Aorta (tissue), 5 donors: ENCODE measurements around the gene SLC38A4. TPM values are rescaled to one million over a fixed set of nuclear protein-coding genes. Genes with fewer than 3 reads are reported as not detected.

Experiments
- ATAC-seq: fragments of 200-7000 bp; cut with Tn5 transposase; one replicate; pipeline ENCODE4 v1.9.1; 2022; ENCODE audit warnings: moderate library complexity; ENCODE audit not compliant: low FRiP score
- DNase-seq, 2 donors: peaks; one replicate each; pipeline ENCODE4 v3.0.0-alpha.2; 2020
- H3K27ac ChIP-seq, 2 donors: one replicate each; pipeline ENCODE4 v1.5.1; 2013; ENCODE audit warnings: low read length in 2 of 2, mild to moderate bottlenecking in 2 of 2, moderate library complexity in 2 of 2, control low read depth in 1 of 2, inconsistent platforms in 1 of 2, low read depth in 1 of 2
- H3K27me3 ChIP-seq, 2 donors: one replicate each; pipeline ENCODE4 v1.6.1; 2013; ENCODE audit warnings: control low read depth in 1 of 2, low read length in 1 of 2, mild to moderate bottlenecking in 1 of 2, moderate library complexity in 1 of 2; ENCODE audit not compliant: insufficient read depth in 2 of 2, control insufficient read depth in 1 of 2
- H3K36me3 ChIP-seq, 2 donors: one replicate each; pipeline ENCODE4 v1.6.1; 2013; ENCODE audit warnings: control low read depth in 1 of 2, low read length in 1 of 2, mild to moderate bottlenecking in 1 of 2; ENCODE audit not compliant: insufficient read depth in 2 of 2, control insufficient read depth in 1 of 2
- H3K4me1 ChIP-seq, 2 donors: one replicate each; pipeline ENCODE4 v1.6.1; 2013; ENCODE audit warnings: low read length in 2 of 2, control low read depth in 1 of 2, mild to moderate bottlenecking in 1 of 2, moderate library complexity in 1 of 2; ENCODE audit not compliant: insufficient read depth in 2 of 2, control insufficient read depth in 1 of 2
- H3K4me3 ChIP-seq, 2 donors: one replicate each; pipeline ENCODE4 v1.5.1; 2013; ENCODE audit warnings: low read length in 2 of 2, control low read depth in 1 of 2, mild to moderate bottlenecking in 1 of 2
- H3K9me3 ChIP-seq: one replicate; pipeline ENCODE4 v1.6.1; 2013; ENCODE audit warnings: mild to moderate bottlenecking, low read length; ENCODE audit not compliant: control insufficient read depth
- WGBS, 2 donors: extraction: QIAGEN DNeasy Blood & Tissue Kit; methylation state at CpG; one replicate each; pipeline ENCODE4 v1.1.7; 2013; 5-methylcytosine and 5-hydroxymethylcytosine counted together
- intact Hi-C, 2 donors: fragments of 100-400 bp; cut with DNase I; formaldehyde crosslinking; loops; one replicate each; pipeline versions ENCODE4 v1.14.2 to v1.15.0; 2022
- polyA plus RNA-seq, 2 donors: library from polyadenylated mRNA; stranded (reverse); fragments of 200-250 nt; gene quantifications; one replicate each; pipeline ENCODE4 v1.2.3, GENCODE V29; 2013
- total RNA-seq, 2 donors: library from RNA; stranded (reverse); fragmentation: NEBNext Ultra II Directional; extraction: Animal tissue kit (Norgen Biotek cat#: 25700); gene quantifications; one replicate each; pipeline ENCODE4 v1.2.1, GENCODE V29; 2021
- donor health status: healthy with polysubstance abuse.
- donor health status: Bipolar disorder and iron deficiency.
- donor health status: DM: no; HTN: no; CAD: no.
- donor health status: DM: no; HTN: no; CAD: no.
- donor health status: DM: yes; HTN: yes; CAD: no.

SLC38A4 gene
- total and polyA plus RNA-seq, 4 donors, result 0.03 to 0.65 (median 0.12) TPM; not detected in 1

DNA sequence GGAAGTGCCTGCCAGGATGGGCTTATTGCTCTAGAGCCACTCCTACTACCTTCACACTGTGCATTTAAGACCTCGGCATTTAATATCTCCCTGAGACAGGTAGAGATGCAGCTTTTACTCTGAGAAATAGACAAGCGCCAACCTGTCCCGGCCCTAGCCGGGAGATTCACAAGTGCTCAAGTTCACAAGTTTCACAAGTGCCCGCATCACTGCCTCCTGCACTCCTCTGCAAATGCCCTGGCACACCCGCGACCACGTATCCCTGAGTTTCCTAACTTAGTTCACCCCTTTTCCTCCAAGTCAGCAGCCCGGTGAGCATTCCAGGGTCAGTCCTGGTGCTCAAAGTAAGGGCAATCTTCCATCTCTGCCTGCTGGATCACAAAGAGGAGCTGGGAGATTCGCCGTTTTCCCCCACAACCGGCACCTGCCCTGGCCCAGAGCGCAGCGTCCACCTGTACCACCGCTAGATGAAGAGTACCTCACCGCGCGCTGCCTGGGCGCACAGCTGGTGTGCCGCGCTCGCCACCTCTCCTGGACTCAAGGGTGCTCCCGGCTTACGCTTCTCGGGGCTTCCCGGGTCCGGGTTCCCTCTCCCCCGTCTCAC lies 5.0 kb upstream of the SLC38A4 start:
- Histone ChIP-seq H3K27me3 (no peaks in the 10 kb centered on the region), H3K9me3 (no peaks in the 10 kb centered on the region), H3K27ac (no peak overlapping the region), H3K36me3 (no peaks in the 10 kb centered on the region), H3K4me3 (no peak overlapping the region), H3K4me1 (no peaks in the 10 kb centered on the region)
- peak; percentile 66 for ATAC-seq
- DNase-seq, result peak in 1 of 2 donors; percentile 75
- intact Hi-C loops, result no loop called here
- 18% methylated on average over 28 of the region's 28 CpGs for WGBS, 2 donors

DNA sequence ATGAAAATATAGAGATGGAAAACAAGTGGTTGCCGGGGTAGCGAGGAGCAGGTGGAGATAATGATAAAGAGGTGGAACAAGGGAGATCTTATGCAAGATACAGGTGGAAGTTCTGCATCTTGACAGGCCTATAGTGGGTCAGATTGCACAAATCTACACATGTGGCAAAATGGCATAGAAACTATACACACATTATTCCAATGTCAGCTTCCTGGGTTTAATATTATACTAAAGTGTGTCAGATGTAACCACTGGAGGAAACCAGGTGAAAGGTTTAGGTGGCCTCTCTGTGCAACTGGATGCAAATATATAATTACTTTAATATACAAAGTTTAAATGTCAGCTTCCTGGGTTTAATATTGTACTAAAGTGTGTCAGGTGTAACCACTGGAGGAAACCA lies 1.1 kb downstream of the SLC38A4 start:
- Histone ChIP-seq H3K4me3 (no peak overlapping the region), H3K36me3 (no peaks in the 10 kb centered on the region), H3K27me3 (no peaks in the 10 kb centered on the region), H3K9me3 (no peaks in the 10 kb centered on the region), H3K27ac (no peak overlapping the region), H3K4me1 (no peaks in the 10 kb centered on the region)
- ATAC-seq, result no peak
- no peak for DNase-seq
- intact Hi-C loops, result no loop called here
- WGBS, 2 donors, result 97% methylated on average over 2 of the region's 2 CpGs

DNA sequence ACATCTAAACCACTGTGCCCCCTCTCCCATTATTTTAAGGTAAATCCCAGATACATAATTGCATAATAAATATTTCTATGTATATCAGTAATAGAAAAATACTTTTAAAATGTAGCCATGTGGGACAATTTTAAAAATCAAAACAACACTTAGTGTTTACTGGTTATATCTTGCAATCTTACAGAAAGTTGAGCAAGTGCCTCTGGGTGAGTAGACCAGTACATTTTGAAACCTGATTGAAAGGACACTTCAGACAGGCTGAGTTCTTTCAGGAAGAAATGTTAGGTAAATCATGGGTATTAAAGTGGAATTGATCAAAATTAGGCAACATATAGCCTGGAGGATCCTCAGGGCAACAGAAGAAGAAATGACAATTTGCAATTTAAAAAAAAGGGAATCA lies 7.2 kb downstream of the SLC38A4 start:
- no peak for DNase-seq
- Histone ChIP-seq H3K4me1 (no peaks in the 10 kb centered on the region), H3K36me3 (no peaks in the 10 kb centered on the region), H3K4me3 (no peak overlapping the region), H3K9me3 (no peaks in the 10 kb centered on the region), H3K27me3 (no peaks in the 10 kb centered on the region), H3K27ac (no peak overlapping the region)
- intact Hi-C loops, result no loop called here
- no peak for ATAC-seq

DNA sequence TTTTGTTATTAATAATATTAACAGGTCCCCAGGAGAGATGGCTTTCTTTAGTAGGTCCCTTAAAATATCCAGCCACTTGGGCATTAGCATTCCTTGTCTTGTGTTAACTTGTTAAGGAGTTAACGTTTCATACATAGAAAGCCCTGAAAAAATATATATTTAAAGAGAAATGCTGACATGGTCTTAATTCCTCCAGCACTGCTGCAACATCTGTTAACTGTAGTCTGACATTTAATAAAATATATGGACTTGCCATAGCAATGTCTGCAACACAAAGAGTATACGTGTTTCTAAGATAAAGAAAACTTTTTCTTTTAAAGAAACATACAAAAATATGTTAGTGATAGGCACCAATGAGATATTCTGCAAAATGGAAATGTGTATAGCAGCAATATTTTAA lies 10.0 kb downstream of the SLC38A4 start:
- 14 to 18% methylated on average over 2 of the region's 2 CpGs for WGBS, 2 donors

DNA sequence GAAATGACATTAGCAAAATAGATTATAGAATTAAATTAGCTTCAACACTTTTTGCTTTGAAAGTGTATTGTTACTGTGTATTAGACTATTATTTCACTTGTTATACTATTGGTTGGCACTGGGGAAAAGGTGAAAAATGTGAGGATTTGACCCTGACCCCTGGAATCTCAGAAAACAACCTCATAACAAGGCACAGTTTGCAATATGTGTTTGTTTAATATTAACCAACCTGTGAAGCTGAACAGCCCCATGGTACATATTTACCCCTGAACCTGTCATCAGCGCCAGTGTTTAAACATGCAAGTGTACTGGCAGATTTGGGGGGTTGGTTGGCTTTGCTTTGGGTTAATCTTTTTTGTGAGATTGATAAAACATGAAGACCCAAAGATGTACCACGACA lies 11.7 kb downstream of the SLC38A4 start:
- H3K4me1 ChIP-seq, result no peaks in the 10 kb centered on the region
- no peak for DNase-seq
- no peak overlapping the region for H3K4me3 ChIP-seq
- ATAC-seq, result no peak
- WGBS, 2 donors, result 92 to 94% methylated on average over 2 of the region's 2 CpGs
- H3K9me3 ChIP-seq, result no peaks in the 10 kb centered on the region
- no peaks in the 10 kb centered on the region for H3K36me3 ChIP-seq
- intact Hi-C loops, result no loop called here
- no peak overlapping the region for H3K27ac ChIP-seq
- H3K27me3 ChIP-seq, result no peaks in the 10 kb centered on the region

More for the DNA sequence above, 10.0 kb downstream of the SLC38A4 start:
- H3K4me3 ChIP-seq, result no peak overlapping the region
- DNase-seq (no peak), ATAC-seq (no peak)
- H3K4me1 ChIP-seq, result no peaks in the 10 kb centered on the region
- no peaks in the 10 kb centered on the region for H3K36me3 ChIP-seq
- no peak overlapping the region for H3K27ac ChIP-seq
- H3K9me3 ChIP-seq, result no peaks in the 10 kb centered on the region
- intact Hi-C loops, result no loop called here
- H3K27me3 ChIP-seq, result no peaks in the 10 kb centered on the region

DNA sequence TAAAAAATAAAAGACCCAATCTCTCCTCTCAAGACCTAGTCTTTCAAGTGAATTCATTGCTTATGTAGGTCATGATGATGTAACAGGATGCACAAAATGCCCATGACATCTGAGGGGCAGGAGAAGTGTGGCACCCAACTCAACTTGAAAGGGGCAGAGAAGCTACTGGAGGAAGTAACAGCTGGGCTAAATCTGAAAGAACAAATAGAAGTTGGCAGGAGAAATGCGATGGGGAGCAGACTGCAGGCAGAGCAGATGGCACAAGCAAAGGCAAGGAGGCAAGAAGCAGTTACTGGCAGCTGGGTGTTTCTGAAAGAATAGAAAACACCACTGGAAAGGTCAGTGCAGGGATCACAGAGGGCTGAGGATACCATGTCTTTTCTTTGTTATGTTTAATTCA lies 14.6 kb downstream of the SLC38A4 start:
- no peaks in the 10 kb centered on the region for H3K4me1 ChIP-seq
- H3K36me3 ChIP-seq, result no peaks in the 10 kb centered on the region
- intact Hi-C loops, result no loop called here
- no peak for DNase-seq
- no peak for ATAC-seq
- H3K27ac ChIP-seq, result no peak overlapping the region
- 74 to 75% methylated on average over 1 of the region's 1 CpG for WGBS, 2 donors
- H3K27me3 ChIP-seq, result no peaks in the 10 kb centered on the region
- no peaks in the 10 kb centered on the region for H3K9me3 ChIP-seq
- H3K4me3 ChIP-seq, result no peak overlapping the region

DNA sequence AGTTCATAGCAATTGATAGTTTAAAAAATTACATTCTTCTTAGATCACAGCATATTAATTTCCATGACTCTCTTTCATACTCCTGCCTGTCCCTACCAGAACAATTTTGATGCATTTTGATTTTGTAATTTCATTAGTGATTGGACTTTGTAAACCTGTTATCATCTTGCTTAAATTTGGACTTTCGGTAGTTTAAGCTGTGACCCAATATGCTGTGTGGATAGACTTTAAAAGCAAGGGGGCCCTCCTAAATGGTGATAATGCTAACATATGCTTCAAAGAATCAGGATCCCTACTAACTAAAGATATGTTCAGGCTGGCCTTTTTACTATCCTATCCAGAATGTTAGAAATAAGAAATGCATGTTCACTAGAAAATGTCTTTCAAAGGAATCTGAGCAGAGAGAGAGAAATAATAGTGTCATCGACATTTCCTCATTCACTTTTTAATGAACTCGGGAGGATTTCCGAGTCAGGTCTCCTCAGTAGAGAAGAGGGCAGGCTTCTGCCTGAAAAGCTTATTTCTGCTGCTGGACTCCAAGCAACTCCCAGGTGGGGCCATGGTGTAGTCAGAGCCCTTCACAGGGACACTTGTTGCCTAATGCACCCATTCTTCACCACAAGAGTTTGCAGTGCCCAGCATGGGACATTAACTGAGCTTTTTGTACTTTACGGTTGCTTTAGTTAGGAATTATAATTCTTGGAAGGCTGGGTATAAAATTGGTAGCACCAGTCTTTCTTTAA lies 16.7 kb downstream of the SLC38A4 start:
- Histone ChIP-seq H3K9me3 (no peaks in the 10 kb centered on the region), H3K4me1 (no peaks in the 10 kb centered on the region), H3K4me3 (no peak overlapping the region), H3K36me3 (no peaks in the 10 kb centered on the region), H3K27me3 (no peaks in the 10 kb centered on the region), H3K27ac (no peak overlapping the region)
- 73 to 86% methylated on average over 5 of the region's 5 CpGs for WGBS, 2 donors
- intact Hi-C loops, result no loop called here
- ATAC-seq (no peak), DNase-seq (no peak)

DNA sequence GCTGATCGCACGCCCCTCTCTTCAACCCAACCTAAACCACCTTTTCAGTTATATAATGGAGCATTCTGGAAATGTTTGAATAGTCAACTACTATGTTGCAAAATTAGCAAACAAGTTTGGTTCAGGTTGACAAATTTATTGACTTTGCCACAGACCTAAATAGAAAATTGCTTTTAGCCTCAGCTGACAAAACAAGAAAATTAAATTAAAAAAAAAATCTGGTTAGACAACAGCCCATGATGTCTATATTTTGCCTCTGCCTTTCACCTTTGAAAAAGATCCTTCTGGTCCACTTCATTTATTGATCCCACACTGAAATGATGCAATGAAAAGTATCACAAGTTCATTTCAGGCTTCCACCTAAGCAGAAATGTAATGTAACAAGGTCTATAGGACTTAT lies 17.5 kb downstream of the SLC38A4 start:
- ATAC-seq (no peak), DNase-seq (no peak)
- no peaks in the 10 kb centered on the region for H3K27me3 ChIP-seq
- WGBS, 2 donors, result 95 to 97% methylated on average over 2 of the region's 2 CpGs
- no peaks in the 10 kb centered on the region for H3K4me1 ChIP-seq
- no peaks in the 10 kb centered on the region for H3K9me3 ChIP-seq
- intact Hi-C loops, result no loop called here
- no peak overlapping the region for H3K27ac ChIP-seq
- no peak overlapping the region for H3K4me3 ChIP-seq
- no peaks in the 10 kb centered on the region for H3K36me3 ChIP-seq

DNA sequence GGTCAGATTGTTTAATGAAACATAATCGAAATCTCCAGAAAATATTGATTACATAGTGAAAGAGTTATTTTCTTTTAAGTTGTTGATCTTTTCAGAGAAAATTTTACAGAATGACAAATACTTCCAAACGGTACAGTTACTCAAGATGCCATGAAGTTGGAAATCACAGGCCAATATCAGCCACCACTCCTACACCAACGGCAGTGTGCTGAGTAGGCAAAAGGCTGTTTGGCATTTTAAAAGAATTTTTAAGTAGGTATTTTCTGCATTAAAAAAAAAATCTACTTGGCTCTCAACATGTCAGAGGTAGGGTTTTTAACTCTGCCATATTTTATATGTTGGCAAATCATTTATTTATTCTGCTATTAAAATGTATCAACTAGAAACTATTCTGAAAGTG lies 21.7 kb downstream of the SLC38A4 start:
- intact Hi-C loops, result no loop called here
- no peaks in the 10 kb centered on the region for H3K27me3 ChIP-seq
- WGBS, 2 donors, result 30 to 58% methylated on average over 3 of the region's 3 CpGs
- H3K36me3 ChIP-seq, result no peaks in the 10 kb centered on the region
- ATAC-seq (no peak), DNase-seq (no peak)
- no peak overlapping the region for H3K27ac ChIP-seq
- no peak overlapping the region for H3K4me3 ChIP-seq
- no peaks in the 10 kb centered on the region for H3K4me1 ChIP-seq
- no peaks in the 10 kb centered on the region for H3K9me3 ChIP-seq
